Glutamatergic neuron (in vitro differentiated cells): ENCODE results near the gene MEPE. TPM values are rescaled to one million over a fixed set of nuclear protein-coding genes. Genes with fewer than 3 reads are reported as not detected.

Experiments used
- DNase-seq: peaks from one replicate; pipeline ENCODE4 v3.0.0; 2022
- H3K27ac Mint-ChIP-seq: one replicate; pipeline ENCODE4 v1.8.0; 2020; ENCODE audit warnings: mild to moderate bottlenecking, mixed read lengths, inconsistent platforms; ENCODE audit not compliant: unreplicated experiment
- H3K27me3 Mint-ChIP-seq: one replicate; pipeline ENCODE4 v1.8.0; 2020; ENCODE audit warnings: mild to moderate bottlenecking, moderate library complexity, mixed read lengths, inconsistent platforms; ENCODE audit not compliant: unreplicated experiment
- H3K36me3 Mint-ChIP-seq: one replicate; pipeline ENCODE4 v1.8.0; 2020; ENCODE audit warnings: mild to moderate bottlenecking, mixed read lengths, inconsistent platforms; ENCODE audit not compliant: unreplicated experiment
- H3K4me1 Mint-ChIP-seq: one replicate; pipeline ENCODE4 v1.8.0; 2020; ENCODE audit warnings: mild to moderate bottlenecking, low read depth, mixed read lengths, inconsistent platforms; ENCODE audit not compliant: unreplicated experiment
- H3K4me3 Mint-ChIP-seq: one replicate; pipeline ENCODE4 v1.8.0; 2020; ENCODE audit warnings: mild to moderate bottlenecking, mixed read lengths, inconsistent platforms; ENCODE audit not compliant: unreplicated experiment
- H3K9me3 Mint-ChIP-seq: one replicate; pipeline ENCODE4 v1.8.0; 2020; ENCODE audit warnings: mild to moderate bottlenecking, moderate library complexity, mixed read lengths, inconsistent platforms; ENCODE audit not compliant: unreplicated experiment
- CTCF ChIP-seq: fragments of 200-600 bp; sonication (generic); IDR thresholded peaks from one replicate; pipeline ENCODE4 v1.5.0; 2021; ENCODE audit not compliant: partially characterized antibody, unreplicated experiment
- total RNA-seq: library from RNA; stranded (reverse); fragmentation: NEBNext Ultra II Directional; extraction: Animal tissue kit (Norgen Biotek cat#: 25700); gene quantifications from one replicate; pipeline ENCODE4 v1.2.1, GENCODE V29; 2021; ENCODE audit not compliant: unreplicated experiment

Gene MEPE
- total RNA-seq, 1 donor from 2014 or later, result not detected

GRCh38 chr4:87895964-87896621 is 63.3 kb downstream of the MEPE start:
- TF ChIP-seq CTCF, result no peak
- Mint-ChIP-seq H3K9me3 (peaks cover 6% of the 10 kb centered on the region), H3K4me1 (peaks cover 18% of the 10 kb centered on the region), H3K4me3 (no peak overlapping the region), H3K27ac (peak overlapping the region; percentile 65), H3K36me3 (peaks cover 11% of the 10 kb centered on the region), H3K27me3 (peaks cover 2% of the 10 kb centered on the region)
- no peak for DNase-seq

Other genes starting within 250 kb of the MEPE start
- not detected for gene DSPP, start 224.4 kb upstream of the MEPE start, total RNA-seq
- gene DMP1, start 182.7 kb upstream of the MEPE start, total RNA-seq, result 3.0 TPM
- gene IBSP, start 33.4 kb upstream of the MEPE start, total RNA-seq, result not detected
- 1.1 TPM for gene SPP1, start 142.7 kb downstream of the MEPE start, total RNA-seq
- 20.7 TPM for gene PKD2, start 174.7 kb downstream of the MEPE start, total RNA-seq